ENCODE measurements around the gene THADA.

Gene THADA

DNA sequence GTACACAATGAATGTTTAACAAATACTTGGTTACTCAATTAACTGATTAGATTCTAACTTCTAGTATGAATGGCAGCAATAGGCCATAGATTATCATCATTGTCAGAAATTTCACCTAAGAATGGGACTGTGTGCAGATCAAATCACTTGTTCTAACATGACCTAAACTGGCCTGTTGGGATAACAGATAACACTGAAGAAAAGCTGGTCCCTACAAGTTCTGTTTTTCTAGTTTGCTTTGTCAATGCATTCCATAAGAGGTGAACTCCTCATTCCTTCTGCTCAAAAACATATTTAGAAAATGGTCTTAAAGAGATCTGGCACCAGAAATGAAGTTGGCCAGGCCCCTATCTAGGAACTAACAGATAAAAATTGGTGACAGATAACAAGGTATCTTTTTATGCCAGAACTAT lies 175.4 kb downstream of the THADA start:
- no peaks in the 10 kb centered on the region for H3K9me3 ChIP-seq (ENCODE audit: control insufficient read depth, low read length)
- no peak overlapping the region for H3K4me3 ChIP-seq (ENCODE audit: low read length)
- H3K36me3 ChIP-seq (ENCODE audit: control insufficient read depth, insufficient read depth, low read length), result no peaks in the 10 kb centered on the region
- no peak overlapping the region for H3K9ac ChIP-seq (ENCODE audit: low read length)
- peaks cover 28% of the 10 kb centered on the region for H3K4me1 ChIP-seq (ENCODE audit: control insufficient read depth, insufficient read depth, low read length)
- H3K27me3 ChIP-seq (ENCODE audit: control insufficient read depth, insufficient read depth, low read length), result no peaks in the 10 kb centered on the region

DNA sequence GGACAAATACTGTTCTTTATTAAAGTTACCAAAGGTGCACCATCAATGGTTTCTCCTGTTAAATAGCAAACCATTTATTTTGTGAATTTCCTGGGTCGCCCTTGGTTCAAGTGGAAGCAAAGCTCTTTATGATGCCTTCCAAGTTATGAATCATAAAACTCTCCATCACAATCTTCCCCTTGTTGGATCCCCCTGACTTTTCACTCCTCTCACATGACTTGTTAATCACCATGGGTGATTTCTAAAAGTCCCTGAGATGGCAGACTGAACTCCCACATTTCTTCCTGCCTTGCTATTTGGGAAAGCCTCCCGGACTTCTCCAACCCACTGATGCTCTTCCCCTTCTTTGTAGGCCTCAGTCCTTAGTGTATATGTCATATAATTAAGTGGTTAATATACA lies 176.0 kb downstream of the THADA start:
- H3K27me3 ChIP-seq (ENCODE audit: control insufficient read depth, insufficient read depth, low read length), result no peaks in the 10 kb centered on the region
- H3K4me1 ChIP-seq (ENCODE audit: control insufficient read depth, insufficient read depth, low read length), result peaks cover 24% of the 10 kb centered on the region
- no peak overlapping the region for H3K9ac ChIP-seq (ENCODE audit: low read length)
- no peaks in the 10 kb centered on the region for H3K9me3 ChIP-seq (ENCODE audit: control insufficient read depth, low read length)
- H3K4me3 ChIP-seq (ENCODE audit: low read length), result no peak overlapping the region
- no peaks in the 10 kb centered on the region for H3K36me3 ChIP-seq (ENCODE audit: control insufficient read depth, insufficient read depth, low read length)

DNA sequence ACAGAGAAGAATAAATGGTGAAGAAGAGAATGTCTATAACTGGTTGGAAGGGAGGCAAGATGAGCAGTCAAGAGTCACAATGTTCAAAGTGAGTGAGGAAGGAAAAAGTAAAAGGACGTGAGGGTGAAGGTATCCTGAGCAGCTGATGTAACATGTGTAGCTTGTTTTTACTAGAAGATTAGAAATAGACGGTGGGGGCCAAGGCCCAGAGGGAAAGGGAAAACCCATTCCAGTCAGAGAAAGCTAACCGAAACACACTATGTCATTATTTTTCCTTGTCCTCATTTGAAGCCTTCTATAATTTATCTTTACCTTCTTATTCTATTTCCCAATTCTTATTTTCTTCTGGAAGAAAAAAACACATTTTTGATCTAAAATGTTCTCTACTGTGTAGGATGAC lies 176.6 kb downstream of the THADA start:
- no peaks in the 10 kb centered on the region for H3K27me3 ChIP-seq (ENCODE audit: control insufficient read depth, insufficient read depth, low read length)
- peaks cover 19% of the 10 kb centered on the region for H3K4me1 ChIP-seq (ENCODE audit: control insufficient read depth, insufficient read depth, low read length)
- no peaks in the 10 kb centered on the region for H3K36me3 ChIP-seq (ENCODE audit: control insufficient read depth, insufficient read depth, low read length)
- H3K9ac ChIP-seq (ENCODE audit: low read length), result no peak overlapping the region
- H3K4me3 ChIP-seq (ENCODE audit: low read length), result no peak overlapping the region
- H3K9me3 ChIP-seq (ENCODE audit: control insufficient read depth, low read length), result no peaks in the 10 kb centered on the region

DNA sequence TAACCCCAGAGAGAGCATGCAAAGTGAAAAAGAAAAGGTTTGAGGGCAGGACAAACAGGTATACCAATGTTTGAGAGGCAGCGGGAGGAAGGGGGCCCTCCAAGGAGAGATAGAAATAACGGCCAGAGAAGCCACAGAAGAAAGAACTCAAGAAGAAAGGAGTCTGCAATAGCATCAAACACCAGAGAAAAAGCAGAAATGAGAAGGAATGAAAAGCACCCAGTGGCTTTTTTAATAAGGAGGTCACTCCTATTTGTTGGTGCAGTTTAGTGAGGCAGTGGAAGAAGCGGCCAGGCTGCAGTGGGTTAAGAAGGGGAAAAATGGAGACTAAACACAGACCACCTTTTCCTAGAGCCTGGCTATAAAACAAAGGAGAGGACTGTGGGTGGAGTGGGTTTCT lies 177.2 kb downstream of the THADA start:
- Histone ChIP-seq H3K4me3 (ENCODE audit: low read length) (no peak overlapping the region), H3K27me3 (ENCODE audit: control insufficient read depth, insufficient read depth, low read length) (no peaks in the 10 kb centered on the region), H3K9ac (ENCODE audit: low read length) (no peak overlapping the region), H3K36me3 (ENCODE audit: control insufficient read depth, insufficient read depth, low read length) (no peaks in the 10 kb centered on the region), H3K4me1 (ENCODE audit: control insufficient read depth, insufficient read depth, low read length) (peaks cover 19% of the 10 kb centered on the region), H3K9me3 (ENCODE audit: control insufficient read depth, low read length) (no peaks in the 10 kb centered on the region)

DNA sequence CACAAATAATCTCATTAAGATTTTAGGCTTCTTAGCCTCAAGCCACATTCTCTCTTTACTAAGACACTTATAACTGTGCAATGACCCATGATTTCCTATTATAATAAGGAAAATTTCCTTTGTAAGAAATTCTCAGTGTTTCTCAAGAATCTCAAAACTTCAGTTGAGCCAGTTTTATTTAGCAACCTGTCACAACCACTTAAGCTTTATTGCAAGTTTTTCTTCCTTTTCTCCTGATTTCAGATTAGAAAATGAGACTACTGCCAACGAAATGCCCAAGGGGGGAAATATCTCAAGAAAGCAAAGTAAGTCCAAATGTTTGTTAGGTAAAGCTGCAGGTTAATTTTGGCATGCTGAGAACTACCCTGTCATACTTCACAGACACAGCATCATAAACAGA lies 178.5 kb downstream of the THADA start:
- Histone ChIP-seq H3K4me3 (ENCODE audit: low read length) (no peak overlapping the region), H3K4me1 (ENCODE audit: control insufficient read depth, insufficient read depth, low read length) (peaks cover 19% of the 10 kb centered on the region), H3K27me3 (ENCODE audit: control insufficient read depth, insufficient read depth, low read length) (no peaks in the 10 kb centered on the region), H3K9ac (ENCODE audit: low read length) (no peak overlapping the region), H3K9me3 (ENCODE audit: control insufficient read depth, low read length) (no peaks in the 10 kb centered on the region), H3K36me3 (ENCODE audit: control insufficient read depth, insufficient read depth, low read length) (no peaks in the 10 kb centered on the region)

DNA sequence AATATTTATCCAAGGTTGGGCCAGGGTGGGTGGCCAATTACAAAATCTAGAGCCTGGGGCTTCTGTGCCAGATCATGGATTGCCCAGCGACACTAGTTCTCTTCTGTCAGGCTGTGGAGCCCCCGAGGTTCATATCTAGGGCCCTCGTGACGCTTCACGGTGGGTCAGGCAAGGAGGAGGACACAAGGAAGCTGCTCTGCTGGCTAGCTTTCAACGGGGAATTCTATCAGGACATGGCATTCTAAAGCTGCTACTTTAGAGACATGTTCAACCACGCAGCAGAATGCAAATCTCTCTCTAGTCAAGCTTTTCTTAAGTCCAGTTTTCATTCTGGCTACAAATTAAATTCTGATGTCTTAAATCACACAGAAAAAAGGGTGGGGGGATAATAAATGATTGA lies 180.2 kb downstream of the THADA start:
- Histone ChIP-seq H3K4me1 (ENCODE audit: control insufficient read depth, insufficient read depth, low read length) (peaks cover 12% of the 10 kb centered on the region), H3K9me3 (ENCODE audit: control insufficient read depth, low read length) (no peaks in the 10 kb centered on the region), H3K9ac (ENCODE audit: low read length) (no peak overlapping the region), H3K27me3 (ENCODE audit: control insufficient read depth, insufficient read depth, low read length) (no peaks in the 10 kb centered on the region), H3K36me3 (ENCODE audit: control insufficient read depth, insufficient read depth, low read length) (no peaks in the 10 kb centered on the region), H3K4me3 (ENCODE audit: low read length) (no peak overlapping the region)

DNA sequence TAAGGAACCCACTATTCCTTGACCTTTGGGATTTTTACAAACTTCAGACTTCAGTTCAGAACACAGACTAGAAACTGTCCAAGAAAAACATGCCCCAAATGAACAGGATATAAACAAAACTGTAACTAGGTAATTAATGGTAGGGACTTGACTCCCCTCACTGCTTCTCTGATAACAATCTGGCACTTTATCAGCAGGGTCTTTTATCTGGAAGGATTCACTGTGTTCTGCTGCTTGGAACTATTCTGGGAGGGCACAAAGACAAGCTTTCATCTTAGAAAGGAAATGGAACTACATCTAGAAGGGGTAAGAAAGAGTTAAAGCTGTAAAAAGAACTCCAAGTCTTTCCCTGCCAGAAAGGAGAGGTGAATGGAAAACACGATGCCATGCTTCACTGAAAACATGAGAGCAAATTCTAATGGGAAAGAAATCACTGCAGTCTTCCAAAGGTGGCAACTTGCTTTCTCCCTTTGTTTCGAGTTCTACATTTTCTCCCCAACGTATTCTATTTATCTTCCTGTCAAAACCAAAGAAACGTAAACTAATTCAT lies 181.2 kb downstream of the THADA start:
- Histone ChIP-seq H3K36me3 (ENCODE audit: control insufficient read depth, insufficient read depth, low read length) (no peaks in the 10 kb centered on the region), H3K27me3 (ENCODE audit: control insufficient read depth, insufficient read depth, low read length) (no peaks in the 10 kb centered on the region), H3K9ac (ENCODE audit: low read length) (no peak overlapping the region), H3K4me1 (ENCODE audit: control insufficient read depth, insufficient read depth, low read length) (peaks cover 4% of the 10 kb centered on the region), H3K4me3 (ENCODE audit: low read length) (no peak overlapping the region), H3K9me3 (ENCODE audit: control insufficient read depth, low read length) (no peaks in the 10 kb centered on the region)

DNA sequence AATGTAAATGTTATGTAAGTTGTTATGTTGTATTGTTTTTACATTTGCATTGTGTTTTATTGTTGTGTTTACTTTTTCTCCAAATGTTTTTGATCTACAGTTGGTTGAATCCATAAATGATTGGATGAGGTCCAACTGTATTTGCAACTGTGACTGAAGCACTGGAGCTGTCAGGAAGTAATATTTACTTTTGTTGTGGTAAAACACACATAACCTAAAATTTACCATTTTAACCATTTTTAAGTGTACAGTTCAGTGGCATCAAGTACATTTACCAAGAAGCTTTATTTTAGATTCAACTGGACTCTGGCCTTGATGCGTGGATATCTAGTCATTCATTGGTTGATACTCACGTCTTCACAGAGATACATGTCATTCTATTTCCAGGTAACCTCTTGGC lies 181.8 kb downstream of the THADA start:
- no peaks in the 10 kb centered on the region for H3K9me3 ChIP-seq (ENCODE audit: control insufficient read depth, low read length)
- peaks cover 4% of the 10 kb centered on the region for H3K4me1 ChIP-seq (ENCODE audit: control insufficient read depth, insufficient read depth, low read length)
- no peaks in the 10 kb centered on the region for H3K27me3 ChIP-seq (ENCODE audit: control insufficient read depth, insufficient read depth, low read length)
- H3K4me3 ChIP-seq (ENCODE audit: low read length), result no peak overlapping the region
- no peaks in the 10 kb centered on the region for H3K36me3 ChIP-seq (ENCODE audit: control insufficient read depth, insufficient read depth, low read length)
- no peak overlapping the region for H3K9ac ChIP-seq (ENCODE audit: low read length)

DNA sequence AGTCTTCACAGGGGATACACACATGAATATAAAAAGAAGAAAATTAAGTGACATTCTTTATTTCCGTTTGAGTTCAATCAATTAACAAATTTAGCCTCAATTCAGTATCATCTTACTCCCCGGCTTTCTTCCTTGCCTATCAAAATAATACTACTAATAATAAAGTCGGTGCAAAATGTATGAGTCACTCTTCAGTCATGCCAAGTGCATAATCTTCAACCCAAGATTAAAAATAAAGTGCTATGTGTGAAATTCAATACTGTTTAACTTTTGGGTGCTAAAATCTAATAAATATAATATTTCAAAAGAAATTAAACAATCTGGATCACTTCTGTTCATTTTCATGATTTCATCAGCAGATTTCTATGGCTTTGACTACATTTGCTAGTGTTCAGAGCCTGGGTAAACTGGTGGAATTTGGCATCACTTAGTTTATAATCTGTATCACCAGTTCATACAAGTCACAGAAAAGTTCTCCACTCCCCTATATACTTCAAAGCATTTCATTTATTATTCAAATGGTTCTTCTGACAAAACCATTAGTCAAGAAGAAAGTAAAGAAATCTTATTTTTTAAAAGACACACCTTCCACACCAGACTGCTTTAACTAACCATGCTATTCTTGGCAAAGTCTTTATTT lies 183.6 kb downstream of the THADA start:
- H3K9me3 ChIP-seq (ENCODE audit: control insufficient read depth, low read length), result no peaks in the 10 kb centered on the region
- no peaks in the 10 kb centered on the region for H3K36me3 ChIP-seq (ENCODE audit: control insufficient read depth, insufficient read depth, low read length)
- no peak overlapping the region for H3K9ac ChIP-seq (ENCODE audit: low read length)
- no peak overlapping the region for H3K4me3 ChIP-seq (ENCODE audit: low read length)
- no peaks in the 10 kb centered on the region for H3K27me3 ChIP-seq (ENCODE audit: control insufficient read depth, insufficient read depth, low read length)
- peaks cover 6% of the 10 kb centered on the region for H3K4me1 ChIP-seq (ENCODE audit: control insufficient read depth, insufficient read depth, low read length)

DNA sequence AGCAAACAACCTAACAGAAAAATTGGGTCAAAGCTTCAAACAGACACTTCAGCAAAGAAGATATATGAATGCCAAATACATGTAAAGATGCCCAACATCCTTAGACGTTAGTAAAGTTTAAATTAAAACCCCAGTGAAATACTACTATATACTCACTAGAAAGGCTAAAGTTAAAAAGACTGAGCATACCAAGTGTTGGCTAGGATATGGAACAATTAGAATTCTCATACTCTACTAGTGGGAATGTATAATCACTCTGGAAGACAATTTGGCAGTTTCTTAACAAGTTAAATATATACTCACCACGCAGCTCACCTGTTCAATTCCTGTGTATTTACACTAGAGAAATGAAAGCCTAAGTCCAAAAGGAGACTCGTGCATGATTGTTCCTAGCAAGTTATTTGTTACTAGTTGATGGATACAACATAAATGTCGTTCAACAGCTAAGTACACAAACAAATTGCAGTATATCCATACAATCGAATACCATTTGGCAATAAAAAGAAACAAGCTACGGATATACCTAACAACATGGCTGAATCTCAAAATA lies 185.7 kb downstream of the THADA start:
- peaks cover 11% of the 10 kb centered on the region for H3K4me1 ChIP-seq (ENCODE audit: control insufficient read depth, insufficient read depth, low read length)
- no peaks in the 10 kb centered on the region for H3K36me3 ChIP-seq (ENCODE audit: control insufficient read depth, insufficient read depth, low read length)

DNA sequence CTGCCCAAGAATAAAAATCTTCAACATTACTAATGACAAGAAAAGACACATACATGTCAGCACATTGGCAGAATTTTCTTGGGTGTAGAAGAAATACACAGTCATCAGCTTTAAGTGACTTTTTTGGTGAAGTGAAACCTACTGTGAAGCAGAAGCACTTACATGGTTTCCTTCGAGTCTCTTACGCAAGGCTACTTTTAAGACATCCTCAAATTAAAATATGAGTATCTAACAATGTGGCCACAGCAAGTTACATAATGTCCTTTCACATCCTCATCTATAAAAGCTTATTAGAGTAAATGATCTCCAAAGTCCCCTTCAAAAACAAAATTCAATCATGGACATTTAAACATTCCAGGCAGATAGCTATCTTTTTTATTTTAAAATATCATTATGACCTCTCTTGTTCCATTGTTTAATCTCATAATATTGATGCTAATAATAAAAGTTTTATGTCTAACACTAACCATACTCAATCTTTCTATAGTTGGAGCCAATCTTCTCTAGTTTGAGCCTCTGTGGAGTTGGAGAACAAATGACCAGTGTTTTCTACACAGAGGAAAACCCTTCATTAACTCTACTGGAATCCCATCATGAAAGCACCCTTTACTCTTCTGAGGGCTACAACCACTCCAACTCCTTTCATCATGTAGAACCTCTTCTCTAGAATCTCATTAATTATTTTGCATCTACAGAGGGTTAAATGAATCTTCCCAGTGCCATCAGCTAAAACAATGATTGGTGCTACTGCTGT lies 187.3 kb downstream of the THADA start:
- no peaks in the 10 kb centered on the region for H3K9me3 ChIP-seq (ENCODE audit: control insufficient read depth, low read length)
- no peak overlapping the region for H3K4me3 ChIP-seq (ENCODE audit: low read length)
- H3K4me1 ChIP-seq (ENCODE audit: control insufficient read depth, insufficient read depth, low read length), result peaks cover 11% of the 10 kb centered on the region
- no peaks in the 10 kb centered on the region for H3K27me3 ChIP-seq (ENCODE audit: control insufficient read depth, insufficient read depth, low read length)
- no peak overlapping the region for H3K9ac ChIP-seq (ENCODE audit: low read length)
- H3K36me3 ChIP-seq (ENCODE audit: control insufficient read depth, insufficient read depth, low read length), result no peaks in the 10 kb centered on the region

More for the DNA sequence above, 185.7 kb downstream of the THADA start:
- no peak overlapping the region for H3K4me3 ChIP-seq (ENCODE audit: low read length)
- no peaks in the 10 kb centered on the region for H3K9me3 ChIP-seq (ENCODE audit: control insufficient read depth, low read length)
- H3K27me3 ChIP-seq (ENCODE audit: control insufficient read depth, insufficient read depth, low read length), result no peaks in the 10 kb centered on the region
- H3K9ac ChIP-seq (ENCODE audit: low read length), result no peak overlapping the region

DNA sequence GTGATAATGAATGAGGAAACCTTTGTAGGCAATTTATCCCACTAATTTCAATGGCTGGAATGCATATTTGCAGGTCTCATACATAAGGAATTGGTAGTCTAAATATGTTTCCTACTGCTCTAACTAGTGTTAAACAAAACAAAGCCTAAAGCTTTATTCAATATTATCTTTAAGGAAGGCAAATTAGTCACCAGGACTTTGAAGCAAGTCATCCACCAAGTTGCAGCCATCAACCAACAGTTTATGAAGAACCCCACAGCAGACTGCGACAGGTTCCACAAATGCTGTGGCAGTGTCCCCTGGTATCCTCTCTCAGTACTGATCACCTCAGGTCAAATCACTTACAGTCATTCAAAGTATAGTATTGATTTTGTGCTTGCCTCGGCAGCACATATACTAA lies 187.9 kb downstream of the THADA start:
- Histone ChIP-seq H3K36me3 (ENCODE audit: control insufficient read depth, insufficient read depth, low read length) (no peaks in the 10 kb centered on the region), H3K4me1 (ENCODE audit: control insufficient read depth, insufficient read depth, low read length) (peaks cover 11% of the 10 kb centered on the region), H3K27me3 (ENCODE audit: control insufficient read depth, insufficient read depth, low read length) (no peaks in the 10 kb centered on the region), H3K9me3 (ENCODE audit: control insufficient read depth, low read length) (no peaks in the 10 kb centered on the region), H3K9ac (ENCODE audit: low read length) (no peak overlapping the region), H3K4me3 (ENCODE audit: low read length) (no peak overlapping the region)
